Keratinocyte (primary cell): ENCODE results near the gene PRKN. TPM values are rescaled to one million over a fixed set of nuclear protein-coding genes. Genes with fewer than 3 reads are reported as not detected.

ENCODE experiments used
- DNase-seq: peaks from one replicate; pipeline ENCODE4 v3.0.0-alpha.2; 2011; ENCODE audit warnings: low read depth, missing footprints, low spot score
- FAIRE-seq: peaks from 2 replicates; lab custom pipeline; 2011; peaks lifted over from hg19 to GRCh38; lab: Jason Lieb, UNC
- H2AFZ ChIP-seq: 2 replicates; pipeline ENCODE4 v1.6.0; 2012; ENCODE audit warnings: low read length, control low read depth, inconsistent platforms; ENCODE audit not compliant: control insufficient read depth
- H3K27ac ChIP-seq: 2 replicates; pipeline ENCODE4 v1.5.1; 2011; ENCODE audit warnings: low read length; ENCODE audit not compliant: control insufficient read depth, insufficient read depth
- H3K27me3 ChIP-seq: 3 replicates; pipeline ENCODE4 v1.6.0; 2011; ENCODE audit warnings: low read length; ENCODE audit not compliant: control insufficient read depth, insufficient read depth; ENCODE audit errors: extremely low read depth
- H3K36me3 ChIP-seq, 2 experiments: 2 replicates in 1 of 2; 3 replicates in 1 of 2; pipeline ENCODE4 v1.5.1; 2011; ENCODE audit warnings: low read length in 2 of 2, mild to moderate bottlenecking in 1 of 2; ENCODE audit not compliant: control insufficient read depth in 2 of 2, insufficient read depth in 2 of 2; ENCODE audit errors: extremely low read depth in 1 of 2
- H3K4me1 ChIP-seq: 3 replicates; pipeline ENCODE4 v1.5.1; 2011; ENCODE audit warnings: low read length; ENCODE audit not compliant: control insufficient read depth, insufficient read depth; ENCODE audit errors: extremely low read depth
- H3K4me2 ChIP-seq: 3 replicates; pipeline ENCODE4 v1.6.0; 2011; ENCODE audit warnings: low read depth, low read length; ENCODE audit not compliant: control insufficient read depth, insufficient read depth; ENCODE audit errors: extremely low read depth
- H3K4me3 ChIP-seq, 3 experiments: fragments of 200-600 bp in 1 of 3; sonication (generic) in 1 of 3; 2 replicates in 2 of 3; 3 replicates in 1 of 3; pipeline ENCODE4 v1.5.1; 2011 to 2016; ENCODE audit warnings: low read length in 3 of 3, mild to moderate bottlenecking in 3 of 3, control low read depth in 2 of 3, inconsistent platforms in 1 of 3, low read depth in 1 of 3, mixed read lengths in 1 of 3, mixed run types in 1 of 3, moderate library complexity in 1 of 3; ENCODE audit not compliant: control insufficient read depth in 2 of 3, insufficient read depth in 2 of 3; ENCODE audit errors: extremely low read depth in 1 of 3
- H3K79me2 ChIP-seq: 2 replicates; pipeline ENCODE4 v1.6.0; 2012; ENCODE audit warnings: low read length; ENCODE audit not compliant: control insufficient read depth, insufficient read depth
- H3K9ac ChIP-seq: 3 replicates; pipeline ENCODE4 v1.6.0; 2011; ENCODE audit warnings: low read length; ENCODE audit not compliant: control insufficient read depth, insufficient read depth; ENCODE audit errors: extremely low read depth
- H3K9me1 ChIP-seq: 3 replicates; pipeline ENCODE4 v1.6.0; 2011; ENCODE audit warnings: low read length; ENCODE audit not compliant: control insufficient read depth, insufficient read depth; ENCODE audit errors: extremely low read depth
- H3K9me3 ChIP-seq: 2 replicates; pipeline ENCODE4 v1.5.1; 2012; ENCODE audit warnings: low read depth, low read length; ENCODE audit not compliant: control insufficient read depth
- H4K20me1 ChIP-seq: 3 replicates; pipeline ENCODE4 v1.6.0; 2011; ENCODE audit warnings: low read length; ENCODE audit not compliant: control insufficient read depth, insufficient read depth; ENCODE audit errors: extremely low read depth
- EZH2 ChIP-seq: IDR thresholded peaks from one replicate; pipeline ENCODE4 v1.6.1; 2012; ENCODE audit warnings: inconsistent platforms, mild to moderate bottlenecking, low read length, moderate library complexity
- dilution Hi-C: fragments of 300-500 bp; cut with MboI; formaldehyde crosslinking; loops from one replicate; pipeline ENCODE4 v1.7.0; 2020; ENCODE audit warnings: low sequenced_read_pairs; ENCODE audit not compliant: extremely low pct_ligation_motif_present
- polyA plus RNA-seq, 5 experiments: library from polyadenylated mRNA; depleted of rRNA in 3 of 5; stranded (reverse) in 3 of 5; stranded (forward) in 1 of 5; unstranded in 1 of 5; fragments of >200 nt; gene quantifications; 1 replicate in 1 of 5; 2 replicates in 3 of 5; 3 replicates in 1 of 5; pipeline versions ENCODE4 v1.2.1 to v1.2.3, GENCODE V29; 2011 to 2012; ENCODE audit warnings: missing spikeins in 2 of 5, low read depth in 1 of 5, low replicate concordance in 1 of 5
- TF ChIP-seq, protein P1 (sequence below), 3 experiments: IDR thresholded peaks in 1 of 3; conservative IDR thresholded peaks in 1 of 3; optimal IDR thresholded peaks in 1 of 3; 2 replicates in 2 of 3; 3 replicates in 1 of 3; pipeline versions ENCODE3 to v1.5.1; 2011; ENCODE audit warnings: low read length in 3 of 3, mild to moderate bottlenecking in 3 of 3, moderate library complexity in 2 of 3, control low read depth in 1 of 3, inconsistent platforms in 1 of 3; ENCODE audit not compliant: insufficient read depth in 2 of 3; ENCODE audit errors: extremely low read depth in 1 of 3

The PRKN gene
- polyA plus RNA-seq, 1 donor (not counting 4 experiments of a cell fraction or from before 2014, with no cell fraction given) = 0.67 TPM

DNA sequence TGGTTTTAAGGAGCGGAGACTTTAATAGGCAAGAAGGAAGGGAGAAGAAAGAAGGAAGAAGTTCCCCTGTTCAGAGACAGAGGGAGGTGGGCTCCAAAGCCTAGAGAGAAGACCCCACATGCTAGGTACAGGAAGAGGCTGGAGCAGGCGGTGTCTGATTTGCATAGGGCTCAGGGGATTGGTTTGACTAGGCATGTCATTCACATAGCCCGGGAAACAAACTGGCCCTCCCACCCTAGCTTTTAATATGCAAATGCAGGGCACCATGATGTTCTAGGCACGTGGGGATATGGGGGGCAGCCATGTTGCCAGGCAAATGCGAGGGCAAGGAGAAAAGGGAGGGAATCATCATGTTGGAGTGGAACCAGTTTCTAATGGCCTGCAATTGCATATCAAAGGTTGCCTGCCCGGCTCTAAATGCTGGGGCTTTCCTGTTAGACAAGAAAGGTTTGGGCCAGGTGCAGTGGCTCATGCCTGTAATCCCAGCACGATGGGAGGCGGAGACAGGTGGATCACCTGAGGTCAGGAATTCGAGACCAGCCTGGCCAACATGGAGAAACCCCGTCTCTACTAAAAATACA, 1419.4 kb downstream of the PRKN start:
- no peak overlapping the region for H3K9ac ChIP-seq
- no peak overlapping the region for H3K4me3 ChIP-seq
- no peaks in the 10 kb centered on the region for H3K36me3 ChIP-seq
- TF ChIP-seq EZH2 = no peak
- TF ChIP-seq, protein P1, sequence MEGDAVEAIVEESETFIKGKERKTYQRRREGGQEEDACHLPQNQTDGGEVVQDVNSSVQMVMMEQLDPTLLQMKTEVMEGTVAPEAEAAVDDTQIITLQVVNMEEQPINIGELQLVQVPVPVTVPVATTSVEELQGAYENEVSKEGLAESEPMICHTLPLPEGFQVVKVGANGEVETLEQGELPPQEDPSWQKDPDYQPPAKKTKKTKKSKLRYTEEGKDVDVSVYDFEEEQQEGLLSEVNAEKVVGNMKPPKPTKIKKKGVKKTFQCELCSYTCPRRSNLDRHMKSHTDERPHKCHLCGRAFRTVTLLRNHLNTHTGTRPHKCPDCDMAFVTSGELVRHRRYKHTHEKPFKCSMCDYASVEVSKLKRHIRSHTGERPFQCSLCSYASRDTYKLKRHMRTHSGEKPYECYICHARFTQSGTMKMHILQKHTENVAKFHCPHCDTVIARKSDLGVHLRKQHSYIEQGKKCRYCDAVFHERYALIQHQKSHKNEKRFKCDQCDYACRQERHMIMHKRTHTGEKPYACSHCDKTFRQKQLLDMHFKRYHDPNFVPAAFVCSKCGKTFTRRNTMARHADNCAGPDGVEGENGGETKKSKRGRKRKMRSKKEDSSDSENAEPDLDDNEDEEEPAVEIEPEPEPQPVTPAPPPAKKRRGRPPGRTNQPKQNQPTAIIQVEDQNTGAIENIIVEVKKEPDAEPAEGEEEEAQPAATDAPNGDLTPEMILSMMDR (optimal IDR thresholded peaks at IDR 0.05 in 1 of 3, IDR thresholded peaks at IDR 0.05 in 1 of 3, conservative IDR thresholded peaks at IDR 0.05 in 1 of 3; ENCODE audit: extremely low read depth in 1 of 3, insufficient read depth in 2 of 3, low read length in 3 of 3) = no peak
- H3K9me1 ChIP-seq = no peaks in the 10 kb centered on the region
- no peaks in the 10 kb centered on the region for H3K27me3 ChIP-seq
- H2AFZ ChIP-seq = no peak overlapping the region
- no peak overlapping the region for H3K4me2 ChIP-seq
- no peaks in the 10 kb centered on the region for H3K9me3 ChIP-seq
- dilution Hi-C loops = no loop called here
- FAIRE-seq (no peak), DNase-seq (no peak)
- H3K27ac ChIP-seq = no peak overlapping the region
- no peaks in the 10 kb centered on the region for H4K20me1 ChIP-seq
- H3K4me1 ChIP-seq = peaks cover 11% of the 10 kb centered on the region
- no peaks in the 10 kb centered on the region for H3K79me2 ChIP-seq

DNA sequence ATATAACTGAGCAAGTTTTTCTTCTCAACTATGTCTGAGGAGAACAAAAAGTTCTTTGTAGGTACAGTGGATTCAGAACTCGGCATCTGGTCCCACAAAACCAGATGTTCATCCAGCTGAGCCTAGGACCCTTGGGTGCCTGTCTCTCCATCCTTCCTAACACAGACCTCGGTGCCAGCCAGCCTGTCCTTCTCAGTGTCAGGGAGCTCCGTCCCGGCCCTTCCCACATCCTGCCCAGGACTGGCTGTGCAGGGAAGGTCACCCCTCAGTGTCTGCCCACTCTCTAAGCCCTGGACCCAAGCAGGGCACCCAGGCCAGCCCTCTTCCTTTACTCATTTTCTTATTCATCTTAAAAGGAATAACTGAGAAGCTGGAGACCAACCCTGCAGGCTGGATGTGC, 1421.7 kb downstream of the PRKN start:
- no peak overlapping the region for H3K9ac ChIP-seq
- H3K4me3 ChIP-seq = no peak overlapping the region
- no peaks in the 10 kb centered on the region for H3K9me3 ChIP-seq
- FAIRE-seq (no peak), DNase-seq (no peak)
- H3K9me1 ChIP-seq = no peaks in the 10 kb centered on the region
- H3K4me2 ChIP-seq = no peak overlapping the region
- H3K27me3 ChIP-seq = no peaks in the 10 kb centered on the region
- dilution Hi-C loops = no loop called here
- H4K20me1 ChIP-seq = no peaks in the 10 kb centered on the region
- no peaks in the 10 kb centered on the region for H3K79me2 ChIP-seq
- TF ChIP-seq EZH2 = no peak
- TF ChIP-seq, protein P1 (optimal IDR thresholded peaks at IDR 0.05 in 1 of 3, IDR thresholded peaks at IDR 0.05 in 1 of 3, conservative IDR thresholded peaks at IDR 0.05 in 1 of 3; ENCODE audit: extremely low read depth in 1 of 3, insufficient read depth in 2 of 3, low read length in 3 of 3) = no peak
- H2AFZ ChIP-seq = no peak overlapping the region
- no peak overlapping the region for H3K27ac ChIP-seq
- peaks cover 22% of the 10 kb centered on the region for H3K4me1 ChIP-seq
- H3K36me3 ChIP-seq = no peaks in the 10 kb centered on the region
